ENCODE results near the gene TRIP12.
"Not testable (repeated sequence)": the region's sequence is repeated elsewhere in the genome, so short reads cannot be mapped to it uniquely, and the experiment has no call there.

TRIP12 gene

GRCh38 chr2:229821316-229821715, 100.5 kb downstream of the TRIP12 start:
- no peak for DNase-seq

- DNase-seq: no peak
These were observed 103.6 kb downstream of the TRIP12 start for GRCh38 chr2:229818230-229818629.

DNA sequence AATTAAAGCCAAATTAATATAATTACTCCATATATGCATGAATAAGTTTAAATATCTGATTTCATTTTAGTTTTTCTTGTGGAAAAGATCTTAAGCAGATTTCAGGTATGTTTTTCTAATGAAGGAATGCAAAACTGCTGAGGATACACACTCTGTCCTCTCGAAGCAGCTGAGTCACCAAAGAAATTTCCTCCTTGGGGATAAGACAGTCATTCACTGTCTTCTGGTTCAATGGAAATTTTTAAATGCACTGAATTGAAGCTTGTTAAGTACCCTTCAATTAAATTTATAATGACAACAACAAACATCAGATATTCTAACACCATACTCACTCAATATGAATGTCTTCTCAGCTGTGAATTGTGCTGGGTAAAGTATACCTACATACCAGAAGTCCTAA, 106.0 kb downstream of the TRIP12 start:
- DNase-seq: no peak

GRCh38 chr2:229815342-229815741, 106.5 kb downstream of the TRIP12 start:
- no peak for DNase-seq

GRCh38 chr2:229810786-229811185, 111.0 kb downstream of the TRIP12 start:
- no peak for DNase-seq

GRCh38 chr2:229805559-229805958, 116.2 kb downstream of the TRIP12 start:
- no peak for DNase-seq

GRCh38 chr2:229802785-229803184, 119.0 kb downstream of the TRIP12 start:
- DNase-seq: no peak

- peak; percentile 62 for DNase-seq
These were observed 120.6 kb downstream of the TRIP12 start for GRCh38 chr2:229800997-229801754.

- DNase-seq: no peak
These were observed 123.2 kb downstream of the TRIP12 start for GRCh38 chr2:229798446-229799155.

DNA sequence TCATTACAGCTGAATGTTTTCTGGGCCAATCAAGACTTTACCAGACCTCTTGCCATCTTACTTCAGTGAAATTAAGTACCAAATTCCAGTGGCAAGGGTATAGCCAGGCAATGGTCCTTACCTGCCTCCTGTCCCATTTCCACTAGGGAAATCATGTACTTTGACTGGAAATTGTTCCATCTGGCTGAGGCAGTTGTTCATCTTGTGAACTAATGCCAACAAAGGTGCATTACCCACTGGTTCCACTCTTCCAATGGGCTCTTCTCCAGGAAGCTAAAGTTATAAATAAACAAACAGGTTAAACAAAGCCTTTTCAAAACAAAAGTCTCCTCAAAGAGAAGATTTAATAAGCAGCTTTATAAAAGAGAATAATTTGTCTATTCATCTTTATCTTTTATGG, 126.8 kb downstream of the TRIP12 start:
- no peak for DNase-seq

GRCh38 chr2:229794636-229795035, 127.2 kb downstream of the TRIP12 start:
- DNase-seq: no peak

DNA sequence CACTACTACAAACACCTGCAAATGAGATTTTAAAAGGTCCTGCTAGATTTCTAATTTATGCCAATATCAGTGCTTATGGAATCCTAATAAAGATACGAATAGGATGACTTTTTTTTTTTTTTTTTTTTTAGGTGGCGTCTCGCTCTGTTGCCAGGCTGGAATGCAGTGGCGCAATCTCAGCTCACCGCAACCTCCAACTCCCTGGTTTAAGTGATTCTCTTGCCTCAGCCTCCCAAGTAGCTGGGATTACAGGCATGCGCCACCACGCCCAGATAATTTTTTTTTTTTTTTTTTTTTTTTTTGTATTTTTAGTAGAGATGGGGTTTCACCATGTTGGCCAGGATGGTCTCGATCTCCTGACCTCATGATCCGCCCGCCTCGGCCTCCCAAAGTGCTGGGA, 135.5 kb downstream of the TRIP12 start:
- not testable (repeated sequence) for DNase-seq

DNA sequence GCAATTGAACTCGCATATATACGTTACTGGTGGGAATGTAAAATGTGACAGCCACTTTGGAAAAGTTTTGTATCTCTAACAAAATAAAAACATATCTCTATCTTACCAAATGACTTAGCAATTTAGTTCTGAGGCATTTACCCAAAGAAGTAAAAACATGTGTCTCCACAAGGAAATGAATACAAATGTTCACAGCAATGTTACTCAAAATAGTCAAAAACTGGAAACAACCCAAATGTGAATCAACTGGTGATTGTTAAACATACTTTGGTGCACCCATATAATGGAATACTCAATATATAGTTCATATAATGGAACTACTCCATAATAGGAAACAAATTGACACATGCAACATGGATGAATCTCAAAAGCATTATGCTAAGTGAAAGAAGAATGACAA, 137.0 kb downstream of the TRIP12 start:
- no peak for DNase-seq

DNA sequence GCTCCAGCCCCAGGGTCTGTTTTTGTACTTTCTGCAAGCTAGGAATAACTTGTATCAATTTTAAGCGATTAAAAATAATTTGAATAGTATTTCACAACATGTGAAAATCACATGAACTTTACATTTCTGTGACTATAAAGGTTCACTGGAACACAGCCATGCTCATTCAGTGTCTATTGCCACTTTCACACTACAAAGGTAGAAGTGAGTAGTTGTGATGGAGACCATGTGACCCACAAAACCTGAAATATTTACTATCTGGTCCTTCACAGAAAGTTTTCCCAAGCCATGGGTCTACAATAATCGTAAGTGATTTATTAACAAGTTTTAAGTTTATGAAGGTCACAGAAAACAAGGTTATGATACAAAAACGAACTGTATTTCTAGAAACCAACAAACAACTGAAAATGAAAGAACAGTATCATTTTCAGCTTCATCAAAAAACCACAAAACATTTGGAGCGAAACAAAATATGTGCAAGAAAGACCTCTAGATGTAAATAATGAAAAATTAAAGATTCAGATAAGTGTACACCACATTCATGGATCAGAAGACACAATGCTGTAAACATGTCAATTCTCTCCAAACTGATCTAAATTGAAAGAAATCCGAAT, 138.6 kb downstream of the TRIP12 start:
- no peak for DNase-seq

DNA sequence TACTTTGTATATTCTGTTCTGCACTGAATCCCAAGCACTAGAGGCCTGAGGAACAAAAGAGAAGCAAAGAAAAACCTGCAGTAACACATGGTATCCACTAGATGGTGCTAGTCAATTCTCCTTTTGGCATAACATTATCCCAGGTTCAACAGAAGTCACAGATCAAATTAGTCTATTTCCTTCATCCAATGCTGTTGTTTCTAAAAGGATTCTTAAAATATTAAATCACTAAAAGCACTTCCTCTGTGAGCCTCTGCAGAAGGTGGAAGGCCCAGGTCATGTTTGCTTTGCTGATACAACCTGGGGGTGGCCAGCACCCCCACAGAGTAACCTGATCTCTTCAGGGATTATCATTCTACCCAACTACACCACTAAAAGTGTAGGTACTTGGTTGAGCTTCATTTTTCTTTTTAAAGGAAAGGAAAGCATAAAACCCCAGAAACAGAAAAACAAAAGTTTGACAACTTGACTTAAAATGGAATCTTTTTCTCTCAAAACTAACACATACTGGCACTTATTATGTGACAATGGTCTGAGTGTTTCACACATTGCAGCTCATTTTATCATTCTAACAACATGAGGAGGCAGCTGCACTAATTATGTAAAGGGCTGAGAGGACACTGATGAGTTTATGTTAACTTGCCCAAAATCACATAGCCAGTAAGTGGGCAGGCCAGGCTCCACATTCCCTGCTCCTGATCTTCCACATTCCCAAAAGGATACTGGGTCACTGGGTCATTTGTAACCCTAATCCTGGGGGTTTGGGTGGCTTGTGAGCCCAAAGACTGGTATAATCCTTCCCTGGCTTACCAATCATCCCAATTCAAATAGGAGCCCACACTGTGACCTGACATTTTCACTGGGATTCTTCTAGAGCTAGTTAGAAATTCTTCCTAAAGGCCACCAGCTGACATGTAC, 140.7 kb downstream of the TRIP12 start:
- DNase-seq: no peak

GRCh38 chr2:229779650-229780049, 142.2 kb downstream of the TRIP12 start:
- no peak for DNase-seq

- DNase-seq: no peak
These were observed 144.1 kb downstream of the TRIP12 start for GRCh38 chr2:229777716-229778115.

DNA sequence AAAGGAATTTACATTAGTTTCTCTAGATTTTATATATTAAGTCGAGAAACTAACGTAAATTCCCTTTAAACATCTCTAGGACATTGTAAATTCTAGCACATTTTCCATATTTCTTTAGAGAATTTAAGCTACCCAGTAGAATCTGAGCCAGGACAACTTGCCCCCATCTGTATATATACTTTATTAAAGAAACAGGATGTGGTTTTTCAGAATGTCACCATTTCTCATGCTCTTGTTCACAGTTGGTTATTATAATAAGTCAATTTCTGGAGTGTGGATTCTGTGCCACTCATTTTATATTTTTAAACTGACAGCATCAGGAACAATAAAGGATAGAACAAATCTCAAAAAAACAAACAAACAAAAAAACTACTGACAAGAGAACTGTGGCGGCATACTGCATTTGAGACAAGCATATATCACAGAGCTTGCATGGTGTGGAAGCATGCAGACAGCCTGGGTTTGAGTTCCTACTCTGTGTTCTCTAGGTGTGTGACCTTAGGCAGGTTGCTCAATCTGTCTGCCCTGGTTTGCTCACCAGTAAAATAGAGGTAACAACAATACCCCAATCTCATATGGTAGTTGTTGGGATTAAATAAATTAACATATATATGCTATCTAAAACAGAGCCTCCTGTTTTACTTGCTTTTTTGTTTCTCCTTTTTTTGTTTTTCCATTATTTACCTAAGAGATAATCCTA, 146.0 kb downstream of the TRIP12 start:
- no peak for DNase-seq

GRCh38 chr2:229774237-229774636, 147.6 kb downstream of the TRIP12 start:
- no peak for DNase-seq

GRCh38 chr2:229768235-229768634, 153.6 kb downstream of the TRIP12 start:
- DNase-seq: no peak

GRCh38 chr2:229765721-229766120, 156.1 kb downstream of the TRIP12 start:
- DNase-seq: no peak

DNA sequence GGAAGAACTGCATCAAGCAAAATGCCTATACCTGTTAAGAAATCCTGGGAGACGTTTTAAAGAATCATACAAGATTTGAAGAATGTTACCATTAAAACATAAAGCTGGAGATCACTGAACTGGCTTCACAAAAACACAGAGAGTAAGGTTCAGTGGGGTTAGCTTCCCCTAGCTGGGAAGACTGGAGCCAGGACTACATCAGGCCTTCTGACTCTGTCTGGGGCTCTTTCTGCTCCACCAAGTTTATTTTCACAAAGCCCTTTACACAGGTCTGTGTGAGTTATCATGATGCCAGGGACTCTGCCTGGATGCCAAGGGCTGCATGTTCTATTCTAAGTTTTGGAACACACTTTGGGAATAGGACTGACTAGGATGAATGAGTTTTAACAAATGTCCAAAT, 160.1 kb downstream of the TRIP12 start:
- no peak for DNase-seq
